Hematopoietic multipotent progenitor cell treated with erythropoietin and hydrocortisone succinate and interleukin-3 and kit ligand, for 8 days (in vitro differentiated cells): ENCODE results near the gene RSPH1.

Source experiments
- DNase-seq: peaks from one replicate; pipeline ENCODE4 v3.0.0-alpha.2; 2015

Gene RSPH1

GRCh38 chr21:42496120-42496838, at the start of gene RSPH1:
Gene RSPH1 (minus strand): TSS chr21:42496224. CDS start chr21:42496186, 38 bp downstream.
- peak; percentile 98 for DNase-seq

- DNase-seq = peak; percentile 80
Measured at GRCh38 chr21:42545745-42546144, 49.7 kb upstream of the RSPH1 start.

- peak; percentile 58 for DNase-seq
Measured at GRCh38 chr21:42545317-42545716, 49.3 kb upstream of the RSPH1 start.

GRCh38 chr21:42544544-42544943, 48.5 kb upstream of the RSPH1 start:
- peak; percentile 70 for DNase-seq

GRCh38 chr21:42543106-42543847, 47.3 kb upstream of the RSPH1 start:
- no peak for DNase-seq

GRCh38 chr21:42542596-42542995, 46.6 kb upstream of the RSPH1 start:
- no peak for DNase-seq

GRCh38 chr21:42542196-42542595, 46.2 kb upstream of the RSPH1 start:
- DNase-seq = no peak

GRCh38 chr21:42541618-42542017, 45.6 kb upstream of the RSPH1 start:
- no peak for DNase-seq

- no peak for DNase-seq
Measured at GRCh38 chr21:42541174-42541573, 45.1 kb upstream of the RSPH1 start.

- no peak for DNase-seq
Measured at GRCh38 chr21:42540396-42540795, 44.4 kb upstream of the RSPH1 start.

- peak; percentile 73 for DNase-seq
Measured at GRCh38 chr21:42539931-42540343, 43.9 kb upstream of the RSPH1 start.

- DNase-seq = no peak
Measured at GRCh38 chr21:42539342-42539741, 43.3 kb upstream of the RSPH1 start.

GRCh38 chr21:42538479-42539275, 42.7 kb upstream of the RSPH1 start:
- no peak for DNase-seq

GRCh38 chr21:42537106-42537742, 41.2 kb upstream of the RSPH1 start:
- peak; percentile 58 for DNase-seq

GRCh38 chr21:42536601-42537000, 40.6 kb upstream of the RSPH1 start:
- no peak for DNase-seq

GRCh38 chr21:42535602-42536171, 39.7 kb upstream of the RSPH1 start:
- no peak for DNase-seq

- DNase-seq = no peak
Measured at GRCh38 chr21:42534421-42535378, 38.7 kb upstream of the RSPH1 start.

GRCh38 chr21:42533963-42534355, 37.9 kb upstream of the RSPH1 start:
- no peak for DNase-seq

- no peak for DNase-seq
Measured at GRCh38 chr21:42533306-42533962, 37.4 kb upstream of the RSPH1 start.

- no peak for DNase-seq
Measured at GRCh38 chr21:42532466-42533181, 36.6 kb upstream of the RSPH1 start.
